DND-41 (cell line): Measurements from ENCODE around the gene SV2B.

Source experiments
- CTCF ChIP-seq: IDR thresholded peaks from 2 replicates; pipeline ENCODE4 v1.5.1; 2012; ENCODE audit warnings: borderline replicate concordance, low read length, moderate library complexity, mild to moderate bottlenecking; ENCODE audit not compliant: poor library complexity, severe bottlenecking; ENCODE audit errors: extremely low read depth
- EZH2 ChIP-seq: IDR thresholded peaks from 3 replicates; pipeline ENCODE4 v1.6.1; 2012; ENCODE audit warnings: borderline replicate concordance, low read depth, mild to moderate bottlenecking, moderate library complexity, low read length, inconsistent platforms; ENCODE audit not compliant: severe bottlenecking

DNA sequence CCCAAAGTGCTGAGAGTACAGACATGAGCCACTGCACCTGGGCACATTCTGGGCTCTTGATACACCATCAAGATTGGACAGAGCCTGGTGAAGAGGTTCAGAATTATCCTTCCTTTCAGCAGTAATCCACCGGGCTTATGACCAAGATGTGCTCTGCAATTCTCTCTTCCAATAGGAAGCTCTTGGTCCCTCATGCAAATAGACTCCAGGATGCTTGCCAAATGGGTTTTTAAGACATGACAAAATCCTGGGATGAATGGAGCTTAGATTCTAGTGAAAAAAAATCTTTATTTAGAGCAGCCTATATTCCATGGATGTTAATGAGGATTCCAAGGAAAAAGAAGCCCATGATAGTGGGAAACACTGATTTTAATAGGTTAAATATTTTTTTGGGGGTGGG, 119.1 kb downstream of the SV2B start:
- TF ChIP-seq CTCF (no peak), EZH2 (no peak)
